Mucosa of descending colon (tissue), 3 donors: ENCODE data around the gene CEACAM20. TPM values are rescaled to one million over a fixed set of nuclear protein-coding genes. Genes with fewer than 3 reads are reported as not detected.
A peak's percentile ranks its signal among the peaks of the same experiment; 100 is the strongest.
"Not testable (repeated sequence)": the region's sequence is repeated elsewhere in the genome, so short reads cannot be mapped to it uniquely, and the experiment has no call there.

Experiments
- ATAC-seq: fragments of 200-7000 bp; cut with Tn5 transposase; one replicate; pipeline ENCODE4 v1.9.1; 2020; ENCODE audit warnings: mild to moderate bottlenecking, moderate library complexity
- DNase-seq, 3 donors: peaks; one replicate each; pipeline ENCODE4 v3.0.0-alpha.2; 2020
- H3K36me3 ChIP-seq: fragments of 200-600 bp; one replicate; pipeline ENCODE4 v1.8.0; 2021; ENCODE audit warnings: low read depth, mild to moderate bottlenecking
- H3K4me1 ChIP-seq: fragments of 200-600 bp; one replicate; pipeline ENCODE4 v1.8.0; 2021; ENCODE audit warnings: low read depth, mild to moderate bottlenecking
- H3K4me3 ChIP-seq: fragments of 200-600 bp; one replicate; pipeline ENCODE4 v1.8.0; 2021; ENCODE audit warnings: mild to moderate bottlenecking
- H3K9me3 ChIP-seq: fragments of 200-600 bp; one replicate; pipeline ENCODE4 v1.8.0; 2021; ENCODE audit warnings: mild to moderate bottlenecking
- CTCF ChIP-seq: fragments of 200-600 bp; IDR thresholded peaks from one replicate; pipeline ENCODE4 v1.8.0; 2022; ENCODE audit warnings: antibody characterized with exemption, mild to moderate bottlenecking
- intact Hi-C, 2 donors: fragments of 100-400 bp; cut with DNase I in 1 of 2; cut with micrococcal nuclease in 1 of 2; formaldehyde crosslinking; loops; one replicate each; pipeline versions ENCODE4 v1.11.0 to v1.11.1; 2022; cut with DNase I, micrococcal nuclease
- total RNA-seq, 3 donors: library from RNA; stranded (reverse); fragmentation: NEBNext Ultra II Directional in 2 of 3; extraction: Animal tissue kit (Norgen Biotek cat#: 25700) in 2 of 3; gene quantifications; one replicate each; pipeline versions ENCODE4 v1.2.1 to v1.2.4, GENCODE V29; 2021 to 2023
- donor health status: DM: no; HTN: no; CAD: no; lungs with moderate emphysema.
- donor health status: DM: no; HTN: no; CAD: no.
- donor health status: DM: no; HTN: yes; CAD: no.

The CEACAM20 gene
- total RNA-seq, 3 donors from 2014 or later: 0.32 to 1.3 TPM; not detected in 1

- no peaks in the 10 kb centered on the region for H3K36me3 ChIP-seq
- TF ChIP-seq CTCF: no peak
- intact Hi-C loops: no loop called here
Observed at GRCh38 chr19:44554641-44555246, 25.3 kb upstream of the CEACAM20 start.

GRCh38 chr19:44553478-44554171 is 24.1 kb upstream of the CEACAM20 start:
- Histone ChIP-seq H3K4me1 (no peaks in the 10 kb centered on the region), H3K4me3 (no peak overlapping the region), H3K9me3 (no peaks in the 10 kb centered on the region), H3K36me3 (no peaks in the 10 kb centered on the region)
- TF ChIP-seq CTCF: no peak
- intact Hi-C loops: no loop called here
- DNase-seq (no peak), ATAC-seq (peak; percentile 56)

More at GRCh38 chr19:44554641-44555246, 25.3 kb upstream of the CEACAM20 start:
- no peak overlapping the region for H3K4me3 ChIP-seq
- ATAC-seq: no peak
- no peaks in the 10 kb centered on the region for H3K4me1 ChIP-seq
- DNase-seq: no peak
- H3K9me3 ChIP-seq: no peaks in the 10 kb centered on the region

- DNase-seq: peak in 2 of 3 donors; percentile 43 to 62
- Histone ChIP-seq H3K36me3 (no peaks in the 10 kb centered on the region), H3K4me3 (no peak overlapping the region), H3K4me1 (no peaks in the 10 kb centered on the region), H3K9me3 (no peaks in the 10 kb centered on the region)
- peak; percentile 87 for ATAC-seq
- intact Hi-C loops: no loop called here
- TF ChIP-seq CTCF: no peak
Observed at GRCh38 chr19:44552324-44552723, 22.8 kb upstream of the CEACAM20 start.

- H3K4me1 ChIP-seq: no peaks in the 10 kb centered on the region
- intact Hi-C loops: no loop called here
- H3K9me3 ChIP-seq: no peaks in the 10 kb centered on the region
- H3K4me3 ChIP-seq: no peak overlapping the region
- TF ChIP-seq CTCF: no peak
- H3K36me3 ChIP-seq: no peaks in the 10 kb centered on the region
- no peak for DNase-seq
- ATAC-seq: no peak
Observed at GRCh38 chr19:44551850-44552249, 22.4 kb upstream of the CEACAM20 start.

- H3K9me3 ChIP-seq, intact Hi-C loops, H3K36me3 ChIP-seq, DNase-seq, H3K4me1 ChIP-seq, ATAC-seq, H3K4me3 ChIP-seq: not testable (repeated sequence)
Observed at GRCh38 chr19:44550976-44551375, 21.5 kb upstream of the CEACAM20 start.

- Histone ChIP-seq H3K4me1 (no peaks in the 10 kb centered on the region), H3K9me3 (no peaks in the 10 kb centered on the region), H3K4me3 (no peak overlapping the region), H3K36me3 (no peaks in the 10 kb centered on the region)
- no peak for TF ChIP-seq CTCF
- DNase-seq: no peak
- ATAC-seq: no peak
- intact Hi-C loops: no loop called here
Observed at GRCh38 chr19:44549507-44549906, 20.0 kb upstream of the CEACAM20 start.
